Neuronal stem cell (in vitro differentiated cells): ENCODE data around the gene ALG3.

Experiments
- DNase-seq: peaks from one replicate; pipeline ENCODE4 v3.0.0-alpha.2; 2013; ENCODE audit warnings: low spot score
- H2AFZ ChIP-seq: one replicate; pipeline ENCODE4 v1.6.1; 2013; ENCODE audit warnings: mild to moderate bottlenecking, low read length, inconsistent platforms
- H2AK5ac ChIP-seq: 2 replicates; pipeline ENCODE4 v1.6.1; 2013; ENCODE audit warnings: low read depth, mild to moderate bottlenecking, inconsistent platforms, low read length, moderate library complexity, mixed read lengths
- H2BK120ac ChIP-seq: 2 replicates; pipeline ENCODE4 v1.6.1; 2013; ENCODE audit warnings: low read depth, mild to moderate bottlenecking, inconsistent platforms, low read length, moderate library complexity, mixed read lengths
- H2BK12ac ChIP-seq: one replicate; pipeline ENCODE4 v1.6.1; 2013; ENCODE audit warnings: low read length, inconsistent platforms
- H2BK15ac ChIP-seq: 2 replicates; pipeline ENCODE4 v1.6.1; 2013; ENCODE audit warnings: mild to moderate bottlenecking, low read length, inconsistent platforms, mixed read lengths
- H2BK5ac ChIP-seq: one replicate; pipeline ENCODE4 v1.6.1; 2013; ENCODE audit warnings: inconsistent platforms, mild to moderate bottlenecking, low read length, moderate library complexity
- H3K14ac ChIP-seq: one replicate; pipeline ENCODE4 v1.6.1; 2013; ENCODE audit warnings: low read length, inconsistent platforms
- H3K18ac ChIP-seq: 2 replicates; pipeline ENCODE4 v1.6.1; 2013; ENCODE audit warnings: low read length, inconsistent platforms
- H3K23ac ChIP-seq: 2 replicates; pipeline ENCODE4 v1.6.1; 2013; ENCODE audit warnings: low read depth, mild to moderate bottlenecking, mixed read lengths, low read length, inconsistent platforms; ENCODE audit not compliant: poor library complexity
- H3K27ac ChIP-seq: replicated peaks from 3 replicates; pipeline ENCODE4 v1.5.1; 2013; ENCODE audit warnings: low read length, inconsistent platforms
- H3K27me3 ChIP-seq, 3 experiments: 2 replicates each; pipeline ENCODE4 v1.6.1; 2013; ENCODE audit warnings: low read length in 3 of 3, mild to moderate bottlenecking in 2 of 3, inconsistent platforms in 1 of 3, low read depth in 1 of 3, mixed read lengths in 1 of 3, moderate library complexity in 1 of 3; ENCODE audit not compliant: control insufficient read depth in 3 of 3, insufficient read depth in 3 of 3
- H3K36me3 ChIP-seq, 2 donors: replicated peaks in 1 of 2; 2 replicates each; pipeline ENCODE4 v1.6.1; 2013; ENCODE audit warnings: low read length in 2 of 2; ENCODE audit not compliant: control insufficient read depth in 2 of 2, insufficient read depth in 2 of 2
- H3K4ac ChIP-seq: 2 replicates; pipeline ENCODE4 v1.6.1; 2013; ENCODE audit warnings: inconsistent platforms, mild to moderate bottlenecking, low read length, moderate library complexity
- H3K4me1 ChIP-seq, 2 donors: 1 replicate in 1 of 2; 2 replicates in 1 of 2; pipeline ENCODE4 v1.6.1; 2013; ENCODE audit warnings: low read length in 2 of 2, low read depth in 1 of 2; ENCODE audit not compliant: control insufficient read depth in 2 of 2, insufficient read depth in 1 of 2
- H3K4me2 ChIP-seq: one replicate; pipeline ENCODE4 v1.6.1; 2013; ENCODE audit warnings: mild to moderate bottlenecking, low read length, inconsistent platforms; ENCODE audit not compliant: insufficient read depth, poor library complexity, severe bottlenecking
- H3K4me3 ChIP-seq, 2 donors: 2 replicates each; pipeline ENCODE4 v1.5.1; 2013; ENCODE audit warnings: low read length in 2 of 2, mild to moderate bottlenecking in 2 of 2, inconsistent platforms in 1 of 2, moderate library complexity in 1 of 2
- H3K79me1 ChIP-seq: one replicate; pipeline ENCODE4 v1.6.1; 2013; ENCODE audit warnings: low read depth, mild to moderate bottlenecking, inconsistent platforms, low read length, moderate library complexity
- H3K9ac ChIP-seq: one replicate; pipeline ENCODE4 v1.6.1; 2013; ENCODE audit warnings: mild to moderate bottlenecking, low read depth, low read length, inconsistent platforms; ENCODE audit not compliant: poor library complexity
- H3K9me3 ChIP-seq, 2 donors: replicated peaks in 1 of 2; 2 replicates each; pipeline versions ENCODE3 to v1.6.1; 2013; ENCODE audit warnings: low read length in 2 of 2, mild to moderate bottlenecking in 2 of 2, inconsistent platforms in 1 of 2, low read depth in 1 of 2, mixed read lengths in 1 of 2, moderate library complexity in 1 of 2; ENCODE audit not compliant: control insufficient read depth in 2 of 2, insufficient read depth in 1 of 2
- H4K8ac ChIP-seq: one replicate; pipeline ENCODE4 v1.6.1; 2013; ENCODE audit warnings: low read depth, mild to moderate bottlenecking, inconsistent platforms, low read length, moderate library complexity
- H4K91ac ChIP-seq: one replicate; pipeline ENCODE4 v1.6.1; 2013; ENCODE audit warnings: low read length, low read depth, mild to moderate bottlenecking, inconsistent platforms; ENCODE audit not compliant: poor library complexity
- WGBS, 2 donors: extraction: QIAGEN DNeasy Blood & Tissue Kit; methylation state at CpG; one replicate each; pipeline ENCODE4 v1.1.7; 2013; ENCODE audit warnings: missing lambda C conversion rate in 2 of 2, mixed read lengths in 1 of 2; ENCODE audit not compliant: insufficient read length in 2 of 2, insufficient replicate concordance in 1 of 2; ENCODE audit errors: extremely low coverage in 2 of 2; 5-methylcytosine and 5-hydroxymethylcytosine counted together

ALG3 gene

DNA sequence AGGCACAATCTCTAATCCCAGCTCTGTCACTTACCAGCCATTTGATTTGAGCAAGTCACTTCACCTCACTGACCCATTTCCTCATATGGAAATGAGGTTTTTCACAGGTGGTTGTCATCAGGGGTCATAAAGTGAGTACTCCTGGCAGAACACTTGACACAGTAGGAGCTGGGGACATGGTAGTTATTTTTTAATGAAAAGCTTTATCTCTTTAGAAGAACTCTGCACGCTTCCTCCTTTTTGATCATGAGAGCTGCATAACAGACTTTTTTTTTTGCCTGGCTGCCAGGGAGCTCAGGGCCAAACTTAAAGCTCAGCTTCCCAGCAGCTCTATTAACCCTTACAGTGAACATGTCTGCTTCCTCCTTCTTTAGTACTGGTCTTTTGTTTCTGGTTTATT is 11.0 kb downstream of the ALG3 start:
- WGBS, 2 donors: no CpG with 5 or more reads among the region's 1 CpG
- peaks cover 5% of the 10 kb centered on the region for H3K79me1 ChIP-seq
- no peak for DNase-seq
- no peak overlapping the region for H2AFZ ChIP-seq
- no peaks in the 10 kb centered on the region for H3K9me3 ChIP-seq
- no peak overlapping the region for H2BK12ac ChIP-seq
- no peak overlapping the region for H2BK5ac ChIP-seq
- H3K4ac ChIP-seq: no peak overlapping the region
- no peak overlapping the region for H2BK15ac ChIP-seq
- no peak overlapping the region for H3K4me2 ChIP-seq
- no peak overlapping the region for H3K23ac ChIP-seq
- no peak overlapping the region for H2AK5ac ChIP-seq
- no peak overlapping the region for H3K4me3 ChIP-seq
- no peak overlapping the region for H4K8ac ChIP-seq
- H3K4me1 ChIP-seq: peaks cover 0 to 1% of the 10 kb centered on the region in 2 donors
- H3K14ac ChIP-seq: no peak overlapping the region
- no peak overlapping the region for H3K18ac ChIP-seq
- H3K27me3 ChIP-seq: peaks cover 0 to 55% (median 3%) of the 10 kb centered on the region in 3 experiments
- H4K91ac ChIP-seq: no peak overlapping the region
- H2BK120ac ChIP-seq: no peak overlapping the region
- H3K9ac ChIP-seq: no peak overlapping the region
- no peak overlapping the region for H3K27ac ChIP-seq
- peaks cover 8 to 12% of the 10 kb centered on the region in 2 donors for H3K36me3 ChIP-seq

DNA sequence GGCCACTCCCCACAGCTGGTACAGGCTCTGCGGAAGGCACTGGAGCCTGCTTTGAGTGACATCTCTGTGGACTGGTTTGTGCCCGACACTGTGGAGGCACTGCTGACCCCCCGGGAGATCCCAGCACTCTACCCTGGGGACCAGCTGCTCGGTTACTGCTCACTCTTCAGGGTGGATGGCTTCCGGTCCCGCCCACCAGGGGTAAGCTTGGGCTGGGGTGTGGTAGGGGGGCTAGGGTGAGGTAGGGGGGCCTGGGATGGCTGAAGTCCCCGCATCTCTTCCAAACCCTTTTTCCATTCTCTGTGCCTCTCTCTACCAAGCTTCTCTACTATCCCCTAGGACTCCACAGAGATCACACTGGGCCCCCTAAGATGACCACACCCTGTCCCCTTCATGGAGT is 11.6 kb downstream of the ALG3 start:
- Histone ChIP-seq H3K9me3 (no peaks in the 10 kb centered on the region), H3K79me1 (peaks cover 5% of the 10 kb centered on the region), H3K4me2 (no peak overlapping the region), H3K14ac (no peak overlapping the region), H2BK120ac (no peak overlapping the region), H2BK12ac (no peak overlapping the region), H3K36me3 (peaks cover 2 to 6% of the 10 kb centered on the region in 2 donors), H3K9ac (peak overlapping the region; percentile 30), H2AK5ac (no peak overlapping the region), H2BK5ac (no peak overlapping the region), H3K18ac (no peak overlapping the region), H3K4me1 (peaks cover 0 to 1% of the 10 kb centered on the region in 2 donors), H3K27me3 (peaks cover 2 to 61% (median 9%) of the 10 kb centered on the region in 3 experiments), H2AFZ (no peak overlapping the region), H3K4me3 (no peak overlapping the region), H3K23ac (peak overlapping the region; percentile 57), H2BK15ac (no peak overlapping the region), H3K27ac (no peak overlapping the region), H4K8ac (no peak overlapping the region), H3K4ac (no peak overlapping the region), H4K91ac (no peak overlapping the region)
- no peak for DNase-seq
- WGBS, 2 donors: no CpG with 5 or more reads among the region's 7 CpGs

- no peak overlapping the region for H2BK15ac ChIP-seq
- no peak overlapping the region for H3K9ac ChIP-seq
- no peak for DNase-seq
- H4K8ac ChIP-seq: no peak overlapping the region
- no peaks in the 10 kb centered on the region for H3K9me3 ChIP-seq
- H2BK12ac ChIP-seq: no peak overlapping the region
- H2BK120ac ChIP-seq: no peak overlapping the region
- H3K79me1 ChIP-seq: peaks cover 5% of the 10 kb centered on the region
- H3K4me1 ChIP-seq: peaks cover 0 to 1% of the 10 kb centered on the region in 2 donors
- no peak overlapping the region for H3K27ac ChIP-seq
- H2AFZ ChIP-seq: no peak overlapping the region
- no peak overlapping the region for H3K18ac ChIP-seq
- H3K27me3 ChIP-seq: peaks cover 2 to 67% (median 15%) of the 10 kb centered on the region in 3 experiments
- no peak overlapping the region for H4K91ac ChIP-seq
- no peak overlapping the region for H3K14ac ChIP-seq
- H3K4me3 ChIP-seq: no peak overlapping the region
- H3K23ac ChIP-seq: peak overlapping the region; percentile 57
- H2AK5ac ChIP-seq: no peak overlapping the region
- H3K36me3 ChIP-seq: peaks cover 0 to under 1% of the 10 kb centered on the region in 2 donors
- H2BK5ac ChIP-seq: no peak overlapping the region
- WGBS, 2 donors: no CpG with 5 or more reads among the region's 3 CpGs
- no peak overlapping the region for H3K4ac ChIP-seq
- no peak overlapping the region for H3K4me2 ChIP-seq
These were observed 12.1 kb downstream of the ALG3 start for GRCh38 chr3:184236636-184237035.

GRCh38 chr3:184236033-184236410 is 12.7 kb downstream of the ALG3 start:
- Histone ChIP-seq H3K9me3 (peaks cover 0 to 2% of the 10 kb centered on the region in 2 donors), H3K23ac (no peak overlapping the region), H2BK5ac (no peak overlapping the region), H2AK5ac (no peak overlapping the region), H3K4ac (no peak overlapping the region), H3K27ac (no peak overlapping the region), H2BK120ac (no peak overlapping the region), H2AFZ (no peak overlapping the region), H3K4me1 (peaks cover 0 to 1% of the 10 kb centered on the region in 2 donors), H3K79me1 (peaks cover 5% of the 10 kb centered on the region), H3K27me3 (peaks cover 6 to 73% (median 21%) of the 10 kb centered on the region in 3 experiments), H4K8ac (no peak overlapping the region), H3K36me3 (no peaks in the 10 kb centered on the region), H4K91ac (no peak overlapping the region), H3K4me3 (no peak overlapping the region), H3K14ac (no peak overlapping the region), H3K4me2 (no peak overlapping the region), H2BK12ac (no peak overlapping the region), H2BK15ac (no peak overlapping the region), H3K9ac (no peak overlapping the region), H3K18ac (no peak overlapping the region)
- no peak for DNase-seq
- no CpG with 5 or more reads among the region's 14 CpGs for WGBS, 2 donors
